HG02943 (cell line): ENCODE measurements around the gene ATP8B1.

Experiments
- ATAC-seq: cut with Tn5 transposase; IDR thresholded peaks from one replicate; pipeline ENCODE4 v1.9.1; 2021; ENCODE audit warnings: mild to moderate bottlenecking, low read depth, moderate library complexity; ENCODE audit not compliant: unreplicated experiment

Gene ATP8B1

GRCh38 chr18:57771626-57772025 lies 31.5 kb downstream of the ATP8B1 start:
- ATAC-seq: no peak

GRCh38 chr18:57771193-57771592 lies 31.9 kb downstream of the ATP8B1 start:
- no peak for ATAC-seq

GRCh38 chr18:57768537-57769326 lies 34.4 kb downstream of the ATP8B1 start:
- ATAC-seq: no peak

GRCh38 chr18:57767259-57768050 lies 35.7 kb downstream of the ATP8B1 start:
- no peak for ATAC-seq

- ATAC-seq: no peak
These were observed 38.1 kb downstream of the ATP8B1 start for GRCh38 chr18:57764995-57765394.

- no peak for ATAC-seq
These were observed 39.0 kb downstream of the ATP8B1 start for GRCh38 chr18:57764087-57764486.

- no peak for ATAC-seq
These were observed 40.4 kb downstream of the ATP8B1 start for GRCh38 chr18:57762686-57763085.

- ATAC-seq: no peak
These were observed 43.5 kb downstream of the ATP8B1 start for GRCh38 chr18:57759650-57760049.

GRCh38 chr18:57755473-57756067 lies 47.5 kb downstream of the ATP8B1 start:
- ATAC-seq: no peak

- ATAC-seq: peak; percentile 96
These were observed 48.4 kb downstream of the ATP8B1 start for GRCh38 chr18:57754577-57755338.

- no peak for ATAC-seq
These were observed 50.1 kb downstream of the ATP8B1 start for GRCh38 chr18:57753063-57753462.

GRCh38 chr18:57749604-57749970 lies 53.5 kb downstream of the ATP8B1 start:
- no peak for ATAC-seq

- ATAC-seq: peak; percentile 89
These were observed 54.1 kb downstream of the ATP8B1 start for GRCh38 chr18:57748770-57749603.

- ATAC-seq: no peak
These were observed 55.1 kb downstream of the ATP8B1 start for GRCh38 chr18:57747809-57748680.

GRCh38 chr18:57744211-57744694 lies 58.9 kb downstream of the ATP8B1 start:
- ATAC-seq: no peak

GRCh38 chr18:57743008-57743407 lies 60.1 kb downstream of the ATP8B1 start:
- no peak for ATAC-seq

GRCh38 chr18:57741273-57741672 lies 61.8 kb downstream of the ATP8B1 start:
- ATAC-seq: no peak

- ATAC-seq: no peak
These were observed 65.0 kb downstream of the ATP8B1 start for GRCh38 chr18:57738078-57738477.
